OCI-LY3 (cell line): Measurements from ENCODE around the gene EPS15.

Experiments
- EZH2phosphoT487 ChIP-seq: fragments of 200-600 bp; shearing (Covaris generic); IDR thresholded peaks from 2 replicates; pipeline ENCODE4 v1.6.1; 2018; ENCODE audit warnings: antibody characterized with exemption, mixed run types, low read depth
- TF ChIP-seq, protein P1 (sequence below): fragments of 200-600, 300-600 bp; sonication (generic); IDR thresholded peaks from 2 replicates; pipeline ENCODE4 v1.5.1; 2014; ENCODE audit warnings: antibody characterized with exemption, low read length, low read depth

DNA sequence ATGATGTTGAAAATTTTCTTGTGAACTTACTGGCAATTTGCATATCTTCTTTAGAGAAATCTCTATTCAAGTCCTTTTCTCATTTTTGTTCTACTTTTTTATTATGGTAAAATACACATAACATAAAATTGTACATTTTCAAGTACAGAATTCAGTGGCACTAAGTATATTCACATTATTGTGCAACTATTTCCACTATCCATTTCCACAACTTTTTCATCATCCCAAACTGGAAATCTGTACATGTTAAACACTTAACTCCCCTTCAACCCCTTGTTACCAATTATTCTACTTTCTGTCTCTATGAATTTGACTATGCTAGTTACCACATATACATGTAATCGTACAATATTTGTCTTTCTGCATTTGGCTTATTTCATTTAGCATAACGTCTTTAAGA lies 19.4 kb downstream of the EPS15 start:
- TF ChIP-seq, protein P1, sequence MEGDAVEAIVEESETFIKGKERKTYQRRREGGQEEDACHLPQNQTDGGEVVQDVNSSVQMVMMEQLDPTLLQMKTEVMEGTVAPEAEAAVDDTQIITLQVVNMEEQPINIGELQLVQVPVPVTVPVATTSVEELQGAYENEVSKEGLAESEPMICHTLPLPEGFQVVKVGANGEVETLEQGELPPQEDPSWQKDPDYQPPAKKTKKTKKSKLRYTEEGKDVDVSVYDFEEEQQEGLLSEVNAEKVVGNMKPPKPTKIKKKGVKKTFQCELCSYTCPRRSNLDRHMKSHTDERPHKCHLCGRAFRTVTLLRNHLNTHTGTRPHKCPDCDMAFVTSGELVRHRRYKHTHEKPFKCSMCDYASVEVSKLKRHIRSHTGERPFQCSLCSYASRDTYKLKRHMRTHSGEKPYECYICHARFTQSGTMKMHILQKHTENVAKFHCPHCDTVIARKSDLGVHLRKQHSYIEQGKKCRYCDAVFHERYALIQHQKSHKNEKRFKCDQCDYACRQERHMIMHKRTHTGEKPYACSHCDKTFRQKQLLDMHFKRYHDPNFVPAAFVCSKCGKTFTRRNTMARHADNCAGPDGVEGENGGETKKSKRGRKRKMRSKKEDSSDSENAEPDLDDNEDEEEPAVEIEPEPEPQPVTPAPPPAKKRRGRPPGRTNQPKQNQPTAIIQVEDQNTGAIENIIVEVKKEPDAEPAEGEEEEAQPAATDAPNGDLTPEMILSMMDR = no peak
- no peak for TF ChIP-seq EZH2phosphoT487
